GM18520 (cell line): ENCODE results near the gene APOD.

Experiments
- ATAC-seq: cut with Tn5 transposase; IDR thresholded peaks from one replicate; pipeline ENCODE4 v1.9.1; 2021; ENCODE audit not compliant: unreplicated experiment

APOD gene

GRCh38 chr3:195555110-195555509 is 28.6 kb downstream of the APOD start:
- no peak for ATAC-seq

GRCh38 chr3:195554458-195554857 is 29.3 kb downstream of the APOD start:
- ATAC-seq: no peak

DNA sequence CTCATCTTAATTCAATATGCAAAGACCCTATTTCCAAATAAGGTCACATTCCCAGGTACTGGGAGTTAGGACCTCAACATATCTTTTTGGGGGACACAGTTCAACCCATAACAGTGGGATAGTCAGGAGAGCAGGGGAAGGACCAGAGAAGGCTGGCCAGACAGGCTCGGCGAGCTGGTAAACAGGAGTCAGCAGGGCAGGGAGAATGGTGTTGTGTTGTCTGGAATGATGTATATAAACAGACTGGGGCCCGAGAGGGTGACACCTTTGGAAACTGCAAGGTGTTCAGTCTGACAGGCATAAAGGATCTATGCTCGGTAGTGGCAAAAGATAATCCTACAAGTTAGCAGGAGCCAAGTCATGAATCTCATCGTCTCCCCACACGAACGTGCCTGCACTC is 30.5 kb downstream of the APOD start:
- ATAC-seq: no peak

GRCh38 chr3:195551381-195551978 is 32.3 kb downstream of the APOD start:
- ATAC-seq: no peak

DNA sequence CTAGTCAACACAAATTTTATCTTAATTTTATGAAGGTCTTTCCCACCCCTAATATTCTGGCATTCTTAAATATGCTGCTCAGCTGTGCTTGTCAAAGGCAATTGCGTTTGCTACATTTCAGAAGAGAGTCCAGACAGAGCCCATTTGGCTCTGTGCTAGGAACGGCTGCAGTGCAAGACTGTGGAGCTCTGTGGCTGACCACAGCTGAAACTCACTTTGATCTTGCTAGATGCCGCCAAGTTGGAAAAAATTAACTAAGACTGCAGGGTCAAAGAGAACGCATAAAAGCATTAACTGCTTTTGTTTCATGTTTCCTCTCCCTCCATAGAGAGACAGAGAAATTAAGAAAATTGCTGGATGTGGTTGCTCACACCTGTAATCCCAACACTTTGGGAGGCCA is 33.0 kb downstream of the APOD start:
- no peak for ATAC-seq

GRCh38 chr3:195549931-195550519 is 33.7 kb downstream of the APOD start:
- no peak for ATAC-seq

DNA sequence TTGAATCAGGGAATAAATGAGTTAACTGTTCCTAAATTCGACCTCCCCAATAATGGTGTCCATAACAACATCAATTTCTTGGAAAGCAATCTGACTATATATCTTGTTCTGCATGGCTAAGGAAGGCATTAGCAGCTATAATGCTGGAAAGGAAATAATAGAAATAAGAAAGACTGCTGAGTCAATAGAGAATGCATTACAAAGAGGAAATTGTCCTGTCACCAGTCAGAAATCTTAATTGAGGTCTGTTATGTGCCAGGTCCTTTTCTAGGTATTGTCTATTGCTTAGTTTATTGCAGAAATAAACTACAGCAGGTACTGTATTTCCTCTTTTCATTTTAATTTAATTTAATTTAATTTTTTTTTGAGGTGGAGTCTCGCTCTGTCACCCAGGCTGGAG is 34.8 kb downstream of the APOD start:
- ATAC-seq: no peak

GRCh38 chr3:195548501-195548900 is 35.2 kb downstream of the APOD start:
- no peak for ATAC-seq

DNA sequence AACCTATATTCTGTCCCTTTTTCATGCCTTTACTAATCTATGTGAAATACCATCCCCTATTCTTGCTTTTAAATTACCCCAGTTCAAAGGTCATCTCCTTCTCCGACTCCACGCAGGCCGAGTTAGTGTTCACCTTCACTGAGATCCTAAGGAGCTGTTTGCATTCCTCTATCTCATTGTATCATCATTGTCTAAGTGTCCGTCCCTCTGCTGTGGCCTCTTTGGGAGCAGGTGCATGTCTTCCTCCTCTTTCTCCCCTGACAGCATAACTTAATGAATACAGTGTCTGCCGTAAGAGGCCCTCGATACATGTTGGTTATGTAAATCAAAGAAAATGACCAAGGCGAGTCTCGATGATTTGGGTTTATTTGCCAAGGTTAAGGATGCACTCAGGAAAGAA is 35.7 kb downstream of the APOD start:
- no peak for ATAC-seq

DNA sequence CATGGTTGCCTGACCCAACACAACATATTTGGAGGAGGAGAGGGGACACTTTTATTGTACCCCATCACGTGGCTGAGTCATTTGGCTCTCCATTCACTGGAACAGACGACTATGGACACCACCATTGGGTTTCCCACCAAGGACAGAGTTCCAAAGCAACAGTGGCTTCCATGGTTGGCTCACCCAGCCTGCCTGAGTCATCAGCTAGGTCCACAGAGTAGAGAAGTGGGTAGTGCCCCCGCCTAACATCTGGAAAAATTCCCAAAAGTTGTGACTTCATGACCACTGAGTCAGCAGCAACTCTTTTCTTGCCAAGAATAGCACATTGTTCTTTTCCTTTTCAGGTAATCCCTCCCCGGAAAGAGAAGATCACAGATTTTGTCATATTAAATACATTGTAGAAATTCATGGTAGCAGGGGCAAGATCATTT is 37.6 kb downstream of the APOD start:
- ATAC-seq: no peak

- no peak for ATAC-seq
These were observed 39.1 kb downstream of the APOD start for GRCh38 chr3:195544634-195545033.

DNA sequence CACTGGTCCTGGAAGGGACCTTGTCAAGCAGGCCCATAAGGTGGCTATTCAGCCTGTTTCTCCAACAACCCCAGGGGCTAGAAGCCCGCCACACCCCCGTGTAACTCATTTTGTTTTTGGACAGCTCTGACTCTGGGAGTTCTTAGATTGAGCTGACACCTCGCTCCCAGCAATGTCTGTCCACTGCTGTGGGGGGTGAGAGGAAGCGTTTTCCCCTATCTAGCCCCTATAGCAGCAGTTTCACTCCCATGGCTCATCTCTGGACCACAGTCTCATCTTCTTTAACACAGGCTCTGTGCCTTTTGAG is 39.6 kb downstream of the APOD start:
- ATAC-seq: no peak

- no peak for ATAC-seq
These were observed 40.1 kb downstream of the APOD start for GRCh38 chr3:195543500-195544229.

DNA sequence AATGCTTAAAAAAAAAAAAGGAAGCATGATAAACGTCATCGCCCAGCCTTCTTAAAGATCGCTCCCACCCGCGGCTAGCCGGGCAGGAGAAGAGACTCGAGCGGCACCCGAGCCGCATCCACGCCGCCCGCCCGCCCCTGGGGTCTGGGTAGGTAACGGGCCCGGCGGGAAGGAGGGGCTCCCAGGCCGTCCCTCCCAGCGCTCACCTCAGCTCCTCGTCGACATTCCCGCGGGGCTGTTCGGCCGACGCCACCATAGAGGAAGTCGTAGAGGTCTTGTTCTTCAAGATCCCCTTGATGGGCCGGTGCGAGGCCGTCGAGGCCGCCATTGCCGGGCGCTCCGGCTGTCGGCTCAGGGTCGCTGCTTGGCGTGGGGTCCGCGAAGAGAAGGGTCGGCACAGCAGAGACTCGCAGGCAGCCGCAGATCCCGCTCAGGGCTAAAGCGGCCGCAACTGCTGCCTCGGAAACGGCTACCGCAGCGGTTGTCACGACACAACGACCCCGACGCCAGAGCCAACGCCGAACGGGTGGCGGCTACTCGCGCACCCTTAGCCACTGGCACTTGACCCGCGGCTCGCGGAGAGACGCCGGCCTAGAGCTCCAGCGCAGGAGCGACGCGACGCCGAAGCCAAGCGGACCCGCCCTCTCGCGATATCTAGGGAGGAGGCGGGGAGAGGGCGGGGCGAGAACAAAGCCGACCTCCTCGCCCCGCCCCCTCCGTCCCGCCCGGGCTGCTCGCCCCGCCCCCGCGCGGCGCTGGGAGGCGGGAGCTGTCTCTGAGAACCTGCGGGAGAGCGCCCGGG is 40.8 kb downstream of the APOD start, which contains the start of gene PPP1R2:
TSS of gene PPP1R2 (minus strand) at position 628 of the 802 bp plus-strand sequence. CDS start at position 328, 300 bp downstream.
- peak; percentile 72 for ATAC-seq

DNA sequence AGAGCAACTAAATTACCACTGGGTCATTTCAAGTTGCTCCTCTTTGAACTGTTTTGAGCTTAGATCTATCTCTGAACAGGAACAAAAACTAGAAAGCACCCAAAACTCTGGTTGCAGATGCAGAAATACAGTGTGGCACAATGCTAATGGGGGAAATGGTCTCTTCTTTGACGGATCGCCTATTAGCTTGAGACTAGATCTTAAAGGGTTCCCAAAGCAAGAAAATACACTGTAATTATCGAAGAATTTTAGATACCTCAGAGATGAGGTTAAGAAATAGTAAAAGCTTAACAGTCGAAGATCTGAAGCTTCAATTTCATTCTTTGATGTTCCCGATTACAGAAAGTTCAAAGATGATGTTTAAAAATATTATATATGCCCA is 41.4 kb downstream of the APOD start:
- ATAC-seq: no peak

DNA sequence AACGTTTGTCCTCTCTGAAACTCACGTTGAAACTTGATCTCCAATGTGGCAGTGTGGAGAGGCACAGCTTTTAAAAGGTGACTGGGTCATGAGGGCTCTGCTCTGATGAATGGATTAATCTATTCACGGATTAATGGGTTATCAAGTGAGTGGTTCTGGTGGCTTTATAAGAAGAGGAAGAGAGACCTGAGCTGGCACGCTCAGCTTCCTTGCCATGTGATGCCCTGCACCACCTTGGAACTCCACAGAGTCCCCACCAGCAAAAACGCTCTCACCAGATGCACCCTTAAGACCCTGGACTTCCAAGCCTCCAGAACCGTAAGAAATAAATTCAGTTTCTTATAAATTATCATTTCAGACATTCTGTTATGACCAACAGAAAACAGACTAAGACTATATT is 43.2 kb downstream of the APOD start:
- ATAC-seq: no peak

DNA sequence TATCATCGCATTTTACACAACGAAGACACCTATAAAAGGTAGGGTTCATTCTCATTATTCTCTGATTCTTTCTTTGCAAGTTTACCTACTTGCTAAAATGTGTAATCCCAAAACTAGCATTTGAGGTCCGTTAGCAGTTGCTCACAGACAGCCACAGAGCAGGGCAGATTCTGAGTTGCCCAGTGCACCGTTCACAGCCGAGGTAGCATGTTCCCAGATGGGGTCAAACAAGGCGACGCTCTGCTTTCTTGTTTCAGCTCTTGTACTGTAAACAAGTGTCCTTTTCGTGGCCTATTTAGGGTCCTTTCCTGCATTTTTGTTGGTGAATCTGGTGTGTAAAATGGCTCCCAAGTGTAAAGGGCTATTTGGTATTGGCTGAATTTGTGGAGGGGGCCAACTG is 43.7 kb downstream of the APOD start:
- no peak for ATAC-seq

- ATAC-seq: no peak
These were observed 44.3 kb downstream of the APOD start for GRCh38 chr3:195539479-195539878.

DNA sequence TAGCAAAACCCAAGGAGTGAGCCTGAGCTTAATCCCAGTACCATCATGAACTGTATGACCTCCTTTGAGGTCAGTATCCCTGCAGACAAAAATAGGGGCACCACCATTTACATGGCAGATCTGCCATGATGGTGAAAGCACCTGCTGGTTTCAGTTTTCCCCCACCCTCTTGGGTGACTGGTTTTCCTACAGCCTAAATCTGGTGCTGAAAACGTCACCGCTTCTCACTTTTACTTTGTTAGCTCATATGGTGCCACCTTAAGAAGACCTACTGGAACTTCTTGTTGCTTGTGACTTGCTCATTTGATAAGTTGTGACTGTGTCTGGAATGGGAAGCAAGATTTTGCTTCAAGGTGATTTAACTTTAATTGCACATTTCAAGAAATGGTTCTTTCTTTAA is 45.7 kb downstream of the APOD start:
- ATAC-seq: peak; percentile 58

DNA sequence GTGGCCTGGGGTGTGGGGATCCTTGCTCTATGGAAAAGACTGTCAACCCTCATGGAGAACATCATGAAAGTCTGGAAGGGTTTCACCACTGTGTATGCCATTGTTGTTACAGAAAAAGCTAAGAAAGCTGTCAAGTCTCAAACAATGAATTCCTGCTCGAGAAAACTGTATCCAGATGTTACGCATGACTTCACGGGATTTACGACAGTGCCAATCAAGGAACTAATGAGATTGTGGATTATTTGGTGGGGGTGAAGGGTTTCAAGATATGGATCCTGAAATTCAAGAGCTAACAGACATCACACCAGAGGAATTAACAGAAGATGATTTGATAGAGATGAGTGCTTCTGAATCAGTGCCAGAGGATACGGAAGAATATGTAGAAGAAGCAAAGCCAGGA is 48.4 kb downstream of the APOD start:
- ATAC-seq: no peak

DNA sequence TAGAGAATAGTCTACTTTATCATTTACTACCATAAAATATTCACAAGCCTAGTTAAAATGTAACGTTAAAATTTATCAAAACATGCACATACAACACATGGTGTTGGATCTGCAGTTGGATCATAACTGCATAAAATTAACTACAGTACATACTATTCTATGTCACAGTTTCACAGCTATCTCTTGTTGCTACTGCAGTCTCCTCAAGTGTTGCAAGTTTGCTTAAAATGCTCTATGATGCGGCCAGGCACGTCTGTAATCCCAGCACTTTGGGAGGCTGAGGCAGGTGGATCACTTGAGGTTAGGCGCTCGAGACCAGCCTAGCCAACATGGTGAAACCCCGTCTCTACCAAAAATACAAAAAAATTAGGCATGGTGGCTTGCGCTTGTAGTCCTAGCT is 50.9 kb downstream of the APOD start:
- no peak for ATAC-seq

DNA sequence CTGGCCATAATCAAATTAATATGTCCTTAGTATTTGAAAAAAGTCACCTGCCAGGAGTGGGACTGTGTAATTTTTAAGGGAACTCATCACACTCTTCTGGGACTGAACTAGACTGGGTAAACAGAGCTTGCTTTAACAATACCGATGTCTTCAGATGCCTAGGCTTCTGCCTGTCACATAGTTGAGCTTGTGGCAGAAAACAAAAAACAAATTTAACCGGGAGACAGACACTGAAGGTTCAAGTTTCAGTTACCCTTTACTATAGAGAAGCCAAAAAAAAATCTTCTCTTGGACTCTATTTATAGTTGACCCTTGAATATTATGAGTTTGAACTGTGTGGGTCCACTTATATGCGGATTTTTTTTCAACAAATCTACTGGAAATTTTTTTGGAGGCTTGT is 51.4 kb downstream of the APOD start:
- no peak for ATAC-seq
